Measurements from ENCODE around the gene GPAT3.

- TF ChIP-seq CTCF (conservative IDR thresholded peaks at IDR 0.05; ENCODE audit: low read depth, low read length) = no peak
- no peak for TF ChIP-seq EZH2phosphoT487 (IDR thresholded peaks at IDR 0.05; ENCODE audit: borderline replicate concordance, low read length)
- no peak for TF ChIP-seq EZH2 (IDR thresholded peaks at IDR 0.05; ENCODE audit: low read length, unreplicated experiment)
These were observed 6.3 kb downstream of the GPAT3 start for GRCh38 chr4:83542225-83542624.

Measured in PC-3 (cell line).